SK-N-SH (cell line): Measurements from ENCODE around the gene DEFB119. TPM values are rescaled to one million over a fixed set of nuclear protein-coding genes. Genes with fewer than 3 reads are reported as not detected.

Source experiments
- CTCF ChIA-PET: fragments of 300-600, 350-600 bp; formaldehyde crosslinking; extraction: SDS; loops from one replicate; lab custom pipeline; 2021; lab: Yijun Ruan, JAX
- POLR2A ChIA-PET: fragments of 350-600 bp; sonication (Branson Sonifier 250); formaldehyde crosslinking; extraction: SDS; loops from one replicate; lab custom pipeline; 2020; ENCODE audit warnings: antibody characterized with exemption, inconsistent platforms; lab: Yijun Ruan, JAX
- DNase-seq: peaks from one replicate; pipeline ENCODE4 v3.0.0; 2012
- H2AFZ ChIP-seq: fragments of 200-600 bp; sonication (generic); 2 replicates; pipeline ENCODE4 v1.8.1; 2016; ENCODE audit warnings: antibody characterized with exemption, mild to moderate bottlenecking, low read depth
- H3F3A ChIP-seq: fragments of 200-600 bp; sonication (generic); replicated peaks from 2 replicates; pipeline ENCODE3; 2016; ENCODE audit warnings: antibody characterized with exemption, mild to moderate bottlenecking; ENCODE audit not compliant: insufficient read depth
- H3K27ac ChIP-seq, 2 experiments: fragments of 200-500 bp in 1 of 2; fragments of 200-600 bp in 1 of 2; sonication (Bioruptor generic) in 1 of 2; sonication (generic), shearing (Covaris generic) in 1 of 2; 2 replicates each; pipeline versions ENCODE4 v1.5.1 to v1.6.1; 2014 to 2016; ENCODE audit warnings: low read depth in 2 of 2, inconsistent platforms in 1 of 2, low read length in 1 of 2, mild to moderate bottlenecking in 1 of 2, mixed read lengths in 1 of 2
- H3K27me3 ChIP-seq: fragments of 200-600 bp; sonication (generic), shearing (Covaris generic); 2 replicates; pipeline ENCODE4 v1.6.1; 2016; ENCODE audit warnings: mixed run types; ENCODE audit not compliant: insufficient read depth
- H3K36me3 ChIP-seq, 2 experiments: fragments of 200-500 bp in 1 of 2; fragments of 200-600 bp in 1 of 2; sonication (Bioruptor generic) in 1 of 2; sonication (generic) in 1 of 2; replicated peaks in 1 of 2; 2 replicates each; pipeline versions ENCODE3 to v1.5.1; 2014 to 2016; ENCODE audit warnings: low read length in 1 of 2, mild to moderate bottlenecking in 1 of 2; ENCODE audit not compliant: insufficient read depth in 2 of 2, control insufficient read depth in 1 of 2
- H3K4me1 ChIP-seq, 2 experiments: fragments of 200-500 bp in 1 of 2; fragments of 200-600 bp in 1 of 2; sonication (Bioruptor generic) in 1 of 2; sonication (generic), shearing (Covaris generic) in 1 of 2; 2 replicates each; pipeline versions ENCODE4 v1.5.1 to v1.6.1; 2014 to 2016; ENCODE audit warnings: low read depth in 1 of 2, low read length in 1 of 2, mixed run types in 1 of 2; ENCODE audit not compliant: insufficient read depth in 2 of 2, control insufficient read depth in 1 of 2
- H3K4me2 ChIP-seq: fragments of 200-600 bp; sonication (generic), shearing (Covaris generic); 2 replicates; pipeline ENCODE4 v1.6.1; 2017; ENCODE audit warnings: mixed run types
- H3K4me3 ChIP-seq, 2 experiments: fragments of 200-500 bp in 1 of 2; fragments of 200-600 bp in 1 of 2; sonication (Bioruptor generic) in 1 of 2; sonication (generic), shearing (Covaris generic) in 1 of 2; 2 replicates each; pipeline versions ENCODE4 v1.5.1 to v1.8.1; 2014 to 2016; ENCODE audit warnings: low read depth in 2 of 2, inconsistent platforms in 1 of 2, low read length in 1 of 2, mild to moderate bottlenecking in 1 of 2, mixed read lengths in 1 of 2, moderate library complexity in 1 of 2
- H3K79me2 ChIP-seq: fragments of 200-600 bp; sonication (generic); 2 replicates; pipeline ENCODE4 v1.8.1; 2017; ENCODE audit warnings: mild to moderate bottlenecking; ENCODE audit not compliant: insufficient read depth
- H3K9ac ChIP-seq: fragments of 200-600 bp; sonication (generic); 2 replicates; pipeline ENCODE4 v1.6.1; 2017; ENCODE audit warnings: mixed run types
- H3K9me2 ChIP-seq: fragments of 200-600 bp; sonication (generic); 2 replicates; pipeline ENCODE4 v1.6.1; 2017; ENCODE audit warnings: mixed run types
- H3K9me3 ChIP-seq: fragments of 200-600 bp; sonication (generic); 2 replicates; pipeline ENCODE4 v1.6.1; 2017; ENCODE audit warnings: mixed run types, mild to moderate bottlenecking, moderate library complexity
- H4K20me1 ChIP-seq: fragments of 200-600 bp; sonication (generic); 2 replicates; pipeline ENCODE4 v1.6.1; 2017; ENCODE audit warnings: mild to moderate bottlenecking, mixed run types; ENCODE audit not compliant: insufficient read depth
- CHD2 ChIP-seq: fragments of 150-350 bp; IDR thresholded peaks from 2 replicates; pipeline ENCODE4 v1.6.1; 2018; ENCODE audit warnings: low read length; ENCODE audit not compliant: partially characterized antibody
- CTCF ChIP-seq: fragments of 200-600 bp; sonication (generic); IDR thresholded peaks from 2 replicates; pipeline ENCODE4 v1.6.1; 2017; ENCODE audit warnings: antibody characterized with exemption, mild to moderate bottlenecking, moderate library complexity
- FOXM1 ChIP-seq: IDR thresholded peaks from 2 replicates; pipeline ENCODE4 v1.4.0; 2012; ENCODE audit warnings: low read depth, mild to moderate bottlenecking
- GABPA ChIP-seq: IDR thresholded peaks from 2 replicates; pipeline ENCODE4 v1.4.0; 2012; ENCODE audit warnings: low read depth, mild to moderate bottlenecking
- NFIC ChIP-seq: IDR thresholded peaks from 2 replicates; pipeline ENCODE4 v1.4.0; 2012; ENCODE audit warnings: borderline replicate concordance
- RAD21 ChIP-seq: IDR thresholded peaks from 2 replicates; pipeline ENCODE4 v1.6.1; 2012; ENCODE audit warnings: mild to moderate bottlenecking, low read length
- RCOR1 ChIP-seq: fragments of 150-350 bp; IDR thresholded peaks from 2 replicates; pipeline ENCODE4 v1.6.1; 2017; ENCODE audit warnings: antibody characterized with exemption, low read length
- RFX5 ChIP-seq: IDR thresholded peaks from 2 replicates; pipeline ENCODE4 v1.6.1; 2012; ENCODE audit warnings: mild to moderate bottlenecking, improper control_type of control experiment, low read length
- RXRA ChIP-seq: IDR thresholded peaks from 2 replicates; pipeline ENCODE4 v1.4.0; 2012; ENCODE audit warnings: low read depth, mild to moderate bottlenecking, borderline replicate concordance
- TAF1 ChIP-seq: IDR thresholded peaks from 2 replicates; pipeline ENCODE4 v1.6.1; 2012; ENCODE audit warnings: low read depth, mild to moderate bottlenecking, low read length, moderate library complexity, borderline replicate concordance
- TEAD4 ChIP-seq: IDR thresholded peaks from 2 replicates; pipeline ENCODE4 v1.4.0; 2012; ENCODE audit warnings: mild to moderate bottlenecking, borderline replicate concordance; ENCODE audit not compliant: insufficient read depth
- USF1 ChIP-seq: IDR thresholded peaks from 2 replicates; pipeline ENCODE4 v1.4.0; 2012; ENCODE audit warnings: low read depth, borderline replicate concordance
- USF2 ChIP-seq: fragments of 150-350 bp; IDR thresholded peaks from 2 replicates; pipeline ENCODE4 v1.6.1; 2017; ENCODE audit warnings: antibody characterized with exemption, low read length, low read depth, borderline replicate concordance
- YY1 ChIP-seq: IDR thresholded peaks from 2 replicates; pipeline ENCODE4 v1.4.0; 2012; ENCODE audit warnings: low read depth, mild to moderate bottlenecking
- WGBS: methylation state at CpG from one replicate; pipeline ENCODE4 v1.1.6; 2017; ENCODE audit warnings: low lambda C conversion rate; 5-methylcytosine and 5-hydroxymethylcytosine counted together
- polyA plus RNA-seq, 3 experiments: library from polyadenylated mRNA; depleted of rRNA; stranded (reverse); fragments of >200 nt; gene quantifications; 2 replicates each; pipeline ENCODE4 v1.2.3, GENCODE V29; 2012
- TF ChIP-seq, protein P1 (sequence below): IDR thresholded peaks from 2 replicates; pipeline ENCODE4; 2012
- TF ChIP-seq, protein P2 (sequence below): fragments of 150-350 bp; IDR thresholded peaks from 2 replicates; pipeline ENCODE4 v1.6.1; 2016; ENCODE audit warnings: mild to moderate bottlenecking, low read depth, low read length
- TF ChIP-seq, protein P3 (sequence below): IDR thresholded peaks from 2 replicates; pipeline ENCODE4 v1.6.1; 2012; ENCODE audit warnings: mild to moderate bottlenecking, low read depth, low read length, moderate library complexity

DEFB119 gene
- polyA plus RNA-seq, 1 of the 3 experiments (the other 2 are of a cell fraction): not detected

- DNase-seq: no peak
- no peaks in the 10 kb centered on the region for H3F3A ChIP-seq
- H4K20me1 ChIP-seq: no peaks in the 10 kb centered on the region
- H3K9me2 ChIP-seq: no peaks in the 10 kb centered on the region
- no peak overlapping the region for H3K4me2 ChIP-seq
- no peaks in the 10 kb centered on the region for H3K9me3 ChIP-seq
- WGBS: 18% methylated on average over 7 of the region's 7 CpGs
- peaks cover 28% of the 10 kb centered on the region; the same call in 1 of the 2 replicates for H3K27me3 ChIP-seq
- no peak overlapping the region for H2AFZ ChIP-seq
- H3K4me3 ChIP-seq: no peak overlapping the region
- no peak overlapping the region for H3K9ac ChIP-seq
- no peak overlapping the region for H3K27ac ChIP-seq
- TF ChIP-seq, protein P1, sequence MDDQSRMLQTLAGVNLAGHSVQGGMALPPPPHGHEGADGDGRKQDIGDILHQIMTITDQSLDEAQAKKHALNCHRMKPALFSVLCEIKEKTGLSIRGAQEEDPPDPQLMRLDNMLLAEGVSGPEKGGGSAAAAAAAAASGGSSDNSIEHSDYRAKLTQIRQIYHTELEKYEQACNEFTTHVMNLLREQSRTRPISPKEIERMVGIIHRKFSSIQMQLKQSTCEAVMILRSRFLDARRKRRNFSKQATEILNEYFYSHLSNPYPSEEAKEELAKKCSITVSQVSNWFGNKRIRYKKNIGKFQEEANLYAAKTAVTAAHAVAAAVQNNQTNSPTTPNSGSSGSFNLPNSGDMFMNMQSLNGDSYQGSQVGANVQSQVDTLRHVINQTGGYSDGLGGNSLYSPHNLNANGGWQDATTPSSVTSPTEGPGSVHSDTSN: no peak
- TF ChIP-seq, protein P2, sequence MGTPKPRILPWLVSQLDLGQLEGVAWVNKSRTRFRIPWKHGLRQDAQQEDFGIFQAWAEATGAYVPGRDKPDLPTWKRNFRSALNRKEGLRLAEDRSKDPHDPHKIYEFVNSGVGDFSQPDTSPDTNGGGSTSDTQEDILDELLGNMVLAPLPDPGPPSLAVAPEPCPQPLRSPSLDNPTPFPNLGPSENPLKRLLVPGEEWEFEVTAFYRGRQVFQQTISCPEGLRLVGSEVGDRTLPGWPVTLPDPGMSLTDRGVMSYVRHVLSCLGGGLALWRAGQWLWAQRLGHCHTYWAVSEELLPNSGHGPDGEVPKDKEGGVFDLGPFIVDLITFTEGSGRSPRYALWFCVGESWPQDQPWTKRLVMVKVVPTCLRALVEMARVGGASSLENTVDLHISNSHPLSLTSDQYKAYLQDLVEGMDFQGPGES: no peak
- no peak for TF ChIP-seq USF2
- POLR2A ChIA-PET: no interaction called here
- no peaks in the 10 kb centered on the region for H3K36me3 ChIP-seq
- no peaks in the 10 kb centered on the region for H3K79me2 ChIP-seq
- CTCF ChIA-PET: no interaction called here
- no peaks in the 10 kb centered on the region for H3K4me1 ChIP-seq
These were observed 27.9 kb upstream of the DEFB119 start for GRCh38 chr20:31418307-31418706.

GRCh38 chr20:31415653-31416052 is 25.3 kb upstream of the DEFB119 start:
- H3K9ac ChIP-seq: no peak overlapping the region
- H3K36me3 ChIP-seq: no peaks in the 10 kb centered on the region
- no peaks in the 10 kb centered on the region for H3K9me2 ChIP-seq
- H3K4me1 ChIP-seq: no peaks in the 10 kb centered on the region
- no peak overlapping the region for H3K4me3 ChIP-seq
- peaks cover 28% of the 10 kb centered on the region; the same call in 1 of the 2 replicates for H3K27me3 ChIP-seq
- 17% methylated on average over 2 of the region's 2 CpGs for WGBS
- H3K4me2 ChIP-seq: no peak overlapping the region
- no peak overlapping the region for H3K27ac ChIP-seq
- DNase-seq: no peak
- H3K9me3 ChIP-seq: no peaks in the 10 kb centered on the region
- H2AFZ ChIP-seq: no peak overlapping the region
- H3F3A ChIP-seq: no peaks in the 10 kb centered on the region
- CTCF ChIA-PET: no interaction called here
- POLR2A ChIA-PET: no interaction called here
- H3K79me2 ChIP-seq: no peaks in the 10 kb centered on the region
- no peaks in the 10 kb centered on the region for H4K20me1 ChIP-seq
- TF ChIP-seq RCOR1 (no peak), FOXM1 (no peak), NFIC (no peak), RAD21 (no peak), TAF1 (no peak), CHD2 (no peak), YY1 (no peak), USF1 (no peak), TEAD4 (no peak), RFX5 (no peak), RXRA (no peak), GABPA (no peak), CTCF (no peak)
- TF ChIP-seq, protein P3, sequence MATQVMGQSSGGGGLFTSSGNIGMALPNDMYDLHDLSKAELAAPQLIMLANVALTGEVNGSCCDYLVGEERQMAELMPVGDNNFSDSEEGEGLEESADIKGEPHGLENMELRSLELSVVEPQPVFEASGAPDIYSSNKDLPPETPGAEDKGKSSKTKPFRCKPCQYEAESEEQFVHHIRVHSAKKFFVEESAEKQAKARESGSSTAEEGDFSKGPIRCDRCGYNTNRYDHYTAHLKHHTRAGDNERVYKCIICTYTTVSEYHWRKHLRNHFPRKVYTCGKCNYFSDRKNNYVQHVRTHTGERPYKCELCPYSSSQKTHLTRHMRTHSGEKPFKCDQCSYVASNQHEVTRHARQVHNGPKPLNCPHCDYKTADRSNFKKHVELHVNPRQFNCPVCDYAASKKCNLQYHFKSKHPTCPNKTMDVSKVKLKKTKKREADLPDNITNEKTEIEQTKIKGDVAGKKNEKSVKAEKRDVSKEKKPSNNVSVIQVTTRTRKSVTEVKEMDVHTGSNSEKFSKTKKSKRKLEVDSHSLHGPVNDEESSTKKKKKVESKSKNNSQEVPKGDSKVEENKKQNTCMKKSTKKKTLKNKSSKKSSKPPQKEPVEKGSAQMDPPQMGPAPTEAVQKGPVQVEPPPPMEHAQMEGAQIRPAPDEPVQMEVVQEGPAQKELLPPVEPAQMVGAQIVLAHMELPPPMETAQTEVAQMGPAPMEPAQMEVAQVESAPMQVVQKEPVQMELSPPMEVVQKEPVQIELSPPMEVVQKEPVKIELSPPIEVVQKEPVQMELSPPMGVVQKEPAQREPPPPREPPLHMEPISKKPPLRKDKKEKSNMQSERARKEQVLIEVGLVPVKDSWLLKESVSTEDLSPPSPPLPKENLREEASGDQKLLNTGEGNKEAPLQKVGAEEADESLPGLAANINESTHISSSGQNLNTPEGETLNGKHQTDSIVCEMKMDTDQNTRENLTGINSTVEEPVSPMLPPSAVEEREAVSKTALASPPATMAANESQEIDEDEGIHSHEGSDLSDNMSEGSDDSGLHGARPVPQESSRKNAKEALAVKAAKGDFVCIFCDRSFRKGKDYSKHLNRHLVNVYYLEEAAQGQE: no peak
- TF ChIP-seq, protein P1: no peak
